Dermis microvascular lymphatic vessel endothelial cell (primary cell): ENCODE results near the gene EED. TPM values are rescaled to one million over a fixed set of nuclear protein-coding genes. Genes with fewer than 3 reads are reported as not detected.
"Not testable (repeated sequence)": the region's sequence is repeated elsewhere in the genome, so short reads cannot be mapped to it uniquely, and the experiment has no call there.

ENCODE experiments used
- DNase-seq, 2 donors: peaks; one replicate each; pipeline versions ENCODE4 v3.0.0 to v3.0.0-alpha.2; 2010; ENCODE audit warnings: low read depth in 2 of 2
- total RNA-seq: library from RNA; depleted of rRNA; stranded (reverse); fragments of >200 nt; gene quantifications from 2 replicates; pipeline ENCODE4 v1.2.1, GENCODE V29; 2014

The EED gene
- total RNA-seq, 1 donor from 2014 or later, result 12.8 TPM

DNA sequence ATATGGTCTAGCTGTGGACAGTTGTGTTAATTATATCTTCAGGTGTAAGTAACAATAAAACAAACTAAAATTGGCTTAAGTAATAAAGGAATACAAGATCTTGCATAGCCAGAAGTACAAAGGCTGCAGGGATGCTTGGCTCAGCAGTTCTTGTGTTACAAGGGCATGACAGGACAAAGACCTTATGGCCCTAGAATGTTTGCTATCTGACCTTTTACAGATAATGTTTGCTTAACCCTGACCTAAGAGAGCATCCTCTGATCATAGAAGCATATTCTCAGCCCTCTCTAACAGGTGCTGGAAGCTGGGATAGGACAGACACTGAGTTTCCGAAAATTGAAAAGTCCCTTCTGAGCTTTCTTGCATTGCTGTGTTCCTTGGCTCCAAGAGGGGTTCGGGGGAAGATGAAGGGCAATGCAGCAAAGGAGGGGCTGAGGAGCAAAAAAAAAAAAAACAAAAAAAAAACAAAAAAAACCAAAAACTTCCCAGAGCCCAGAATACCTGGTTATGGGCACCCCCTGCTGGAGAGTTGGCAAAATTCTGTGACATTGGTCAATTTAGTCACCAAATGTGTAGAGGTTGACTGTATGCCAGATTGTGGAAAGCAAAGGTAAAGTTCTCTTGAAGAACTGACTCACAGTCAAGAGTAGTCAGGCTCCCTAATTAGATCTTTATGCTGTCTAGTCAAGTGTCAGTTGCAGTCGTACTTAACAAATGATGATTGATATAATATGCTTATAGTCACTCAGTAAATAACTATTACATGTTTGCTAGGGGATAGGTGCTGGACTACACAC lies 47.1 kb downstream of the EED start:
- peak; percentile 27 to 56 for DNase-seq

DNA sequence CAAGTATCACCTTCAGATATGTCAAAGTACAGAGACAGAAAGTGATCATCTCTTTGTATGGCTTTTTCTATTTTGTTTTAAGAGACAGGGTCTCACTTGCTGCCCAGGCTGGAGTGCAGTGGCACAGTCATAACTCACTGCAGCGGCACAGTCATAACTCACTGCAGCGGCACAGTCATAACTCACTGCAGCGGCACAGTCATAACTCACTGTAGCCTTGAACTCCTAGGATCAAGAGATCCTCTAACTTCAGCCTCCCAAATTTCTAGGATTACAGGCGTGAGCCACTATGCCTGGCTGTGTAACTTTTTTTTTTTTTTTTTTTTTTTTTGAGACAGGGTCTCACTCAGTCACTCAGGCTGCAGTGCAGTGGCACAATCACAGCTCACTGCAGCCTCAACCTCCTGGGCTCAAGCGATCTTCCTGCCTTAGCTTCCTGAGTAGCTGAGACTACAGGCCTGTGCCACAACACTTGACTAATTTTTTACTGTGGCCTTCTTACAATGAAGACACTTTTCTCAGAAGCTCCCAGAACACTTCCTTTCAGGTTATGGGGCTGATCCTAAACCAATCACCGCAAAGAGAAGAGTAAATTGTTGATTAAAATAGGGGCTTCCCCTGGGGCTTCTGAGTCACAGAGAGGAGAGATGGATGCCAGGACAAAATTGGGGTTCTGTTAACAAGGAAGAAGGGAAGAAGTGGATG lies 48.5 kb downstream of the EED start:
- DNase-seq, result no peak

DNA sequence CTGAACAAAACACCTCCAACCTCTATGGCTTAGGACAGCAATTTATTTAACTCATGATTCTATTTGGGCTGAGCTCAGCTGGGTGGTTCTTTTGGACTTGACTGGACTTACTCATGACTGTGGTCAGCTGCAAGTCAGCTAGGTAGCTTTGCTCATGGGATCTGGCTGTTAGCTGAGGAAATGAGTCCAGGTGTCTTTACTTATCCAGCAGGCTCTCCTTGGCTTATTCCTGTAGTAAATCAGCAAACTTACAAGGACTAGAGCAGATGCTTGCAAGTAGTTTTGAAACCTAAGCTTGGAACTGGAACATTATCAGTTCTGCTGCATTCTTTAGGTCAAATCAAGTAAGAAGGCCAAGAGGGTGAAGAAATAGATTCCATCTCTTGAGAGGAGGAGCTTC lies 49.5 kb downstream of the EED start:
- no peak for DNase-seq

DNA sequence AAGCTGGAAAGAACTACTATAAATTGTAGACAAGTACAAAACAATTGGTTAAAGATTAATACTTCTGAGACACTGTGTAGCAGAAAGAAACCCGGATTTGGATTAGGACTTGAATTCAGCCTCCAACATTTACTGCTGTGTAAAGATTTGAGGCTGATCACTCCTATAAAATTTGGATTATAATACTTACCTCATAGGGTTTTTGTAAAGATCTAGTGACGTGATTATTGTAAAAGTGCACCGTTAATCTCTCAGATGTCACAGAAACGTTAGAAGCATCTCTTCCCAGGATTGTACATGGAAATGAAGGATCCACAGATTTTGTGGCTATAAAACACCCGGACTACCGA lies 57.2 kb downstream of the EED start:
- no peak for DNase-seq

DNA sequence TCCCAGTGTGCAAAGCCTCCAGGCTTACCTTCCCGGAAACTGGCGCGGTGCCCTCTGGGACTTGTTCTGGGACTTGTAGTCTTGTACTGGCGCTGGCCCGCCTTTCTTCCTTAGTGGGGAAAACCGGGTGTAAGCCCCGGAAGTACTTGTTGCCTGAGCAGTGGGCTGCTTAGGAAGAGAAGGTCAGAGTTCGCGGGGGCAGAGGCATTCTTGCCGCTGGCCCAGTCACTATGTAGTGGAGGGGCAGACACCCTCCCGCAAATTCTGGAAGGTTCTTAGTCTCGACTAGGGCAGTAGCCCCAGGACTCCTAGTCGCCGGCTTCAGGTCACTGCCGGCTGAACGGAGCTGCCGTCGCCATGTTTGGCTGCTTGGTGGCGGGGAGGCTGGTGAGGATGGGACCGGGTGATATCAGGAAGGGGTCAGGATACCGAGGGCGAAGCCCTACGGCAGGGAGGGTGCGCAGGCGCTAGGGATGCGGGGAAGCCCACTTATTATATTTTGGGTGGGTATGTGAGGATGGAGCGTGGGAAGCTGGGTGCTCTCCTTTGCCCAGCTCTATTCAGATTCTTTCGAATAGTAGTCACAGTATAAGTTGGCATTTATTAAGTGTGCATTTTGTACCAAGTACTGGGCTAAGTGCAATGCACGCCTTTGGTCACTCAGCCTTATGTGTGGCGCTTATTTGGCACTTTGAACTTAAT lies 57.7 kb downstream of the EED start, which contains the start of gene HIKESHI:
HIKESHI (plus strand) TSS at position 149 of the 702 bp plus-strand sequence; CDS start at position 358, 209 bp downstream.
- DNase-seq, result peak; percentile 85 to 96

DNA sequence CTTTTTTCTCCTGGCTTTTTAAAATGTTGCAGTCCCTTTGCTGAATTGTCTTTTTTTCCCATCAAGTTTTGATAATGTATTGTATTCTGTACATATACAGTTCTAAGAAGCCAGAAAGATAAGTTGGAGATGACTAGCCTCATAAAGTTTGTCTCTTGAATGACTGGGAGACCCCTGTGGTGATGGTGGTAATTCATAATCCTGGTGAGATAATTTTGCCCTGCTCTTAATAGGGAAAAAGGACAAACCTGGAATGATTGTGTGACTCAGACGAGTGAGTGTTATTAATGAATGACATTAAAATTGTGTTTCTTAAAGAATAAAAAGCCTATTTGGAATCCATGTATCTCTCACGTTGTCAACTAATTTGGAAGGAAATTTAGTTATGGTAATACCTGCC lies 58.7 kb downstream of the EED start:
- peak in 1 of 2 donors; percentile 7 for DNase-seq

DNA sequence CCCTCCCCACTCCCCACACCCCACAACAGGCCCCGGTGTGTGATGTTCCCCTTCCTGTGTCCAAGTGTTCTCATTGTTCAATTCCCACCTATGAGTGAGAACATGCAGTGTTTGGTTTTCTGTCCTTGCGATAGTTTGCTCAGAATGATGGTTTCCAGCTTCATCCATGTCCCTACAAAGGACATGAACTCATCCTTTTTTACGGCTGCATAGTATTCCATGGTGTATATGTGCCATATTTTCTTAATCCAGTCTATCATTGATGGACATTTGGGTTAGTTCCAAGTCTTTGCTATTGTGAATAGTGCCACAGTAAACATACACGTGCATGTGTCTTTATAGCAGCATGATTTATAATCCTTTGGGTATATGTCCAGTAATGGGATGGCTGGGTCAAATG lies 64.2 kb downstream of the EED start:
- DNase-seq, result not testable (repeated sequence)

DNA sequence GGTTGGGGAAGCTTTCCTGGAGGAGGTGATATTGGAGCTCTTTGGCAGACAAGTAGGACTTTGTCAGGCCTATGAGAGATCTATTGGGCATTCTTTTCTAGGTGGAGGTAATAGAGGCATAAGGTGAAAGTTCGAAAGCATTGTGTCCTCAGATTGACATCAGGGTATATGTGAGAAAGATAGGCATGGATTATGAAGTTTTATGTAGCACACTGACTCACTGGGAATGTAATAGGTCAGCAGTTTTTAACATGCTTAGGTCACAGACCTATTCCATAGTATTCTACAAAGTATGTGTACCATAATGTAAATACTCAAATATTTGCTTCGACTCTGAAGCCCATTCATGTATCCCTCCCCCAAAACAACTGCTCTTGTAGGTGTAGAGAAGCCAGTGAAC lies 69.2 kb downstream of the EED start:
- DNase-seq, result no peak

DNA sequence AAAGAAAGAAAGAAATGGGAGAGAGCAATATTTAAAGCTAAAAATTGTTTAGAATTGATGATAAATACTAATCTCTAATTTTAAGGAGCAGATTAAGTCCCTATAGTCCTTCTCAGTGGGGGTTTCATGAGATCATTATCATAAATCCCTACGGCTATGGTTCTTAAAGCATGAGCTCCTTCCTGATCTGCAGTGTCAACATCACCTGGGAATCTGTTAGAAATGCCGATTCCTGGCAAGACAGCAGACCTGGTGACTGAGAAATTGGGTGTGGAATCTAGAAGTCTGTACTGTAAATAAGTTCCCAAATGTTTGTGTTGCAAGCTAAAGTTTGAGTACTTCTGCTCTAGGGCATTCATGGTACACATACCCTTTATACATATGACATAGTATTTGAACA lies 70.1 kb downstream of the EED start:
- DNase-seq, result no peak

Other genes starting within 250 kb of the EED start
- 135 and 172 TPM in 2 replicates for gene PICALM, start 175.7 kb upstream of the EED start, total RNA-seq
- gene HIKESHI, start 57.5 kb downstream of the EED start, total RNA-seq, result 55.5 and 70.9 TPM in 2 replicates
- gene CCDC81, start 130.1 kb downstream of the EED start, total RNA-seq, result under 0.01 and 0.25 TPM in 2 replicates